Gastrocnemius medialis (tissue), 4 donors: Measurements from ENCODE around the gene MIER2.

ENCODE experiments used
- POLR2A ChIP-seq, 2 donors: fragments of 450-650 bp; IDR thresholded peaks; one replicate each; pipeline ENCODE4 v1.6.1; 2017; ENCODE audit warnings: antibody characterized with exemption in 2 of 2, mild to moderate bottlenecking in 2 of 2, moderate library complexity in 2 of 2
- TF ChIP-seq, protein P1 (sequence below), 5 experiments: fragments of 450-650 bp in 3 of 5; fragments of 200-600 bp in 2 of 5; sonication (generic) in 2 of 5; IDR thresholded peaks in 4 of 5; conservative IDR thresholded peaks in 1 of 5; 1 replicate in 4 of 5; 2 replicates in 1 of 5; pipeline ENCODE4 v1.5.1; 2016 to 2019; ENCODE audit warnings: antibody characterized with exemption in 5 of 5, mild to moderate bottlenecking in 3 of 5, moderate library complexity in 3 of 5

DNA sequence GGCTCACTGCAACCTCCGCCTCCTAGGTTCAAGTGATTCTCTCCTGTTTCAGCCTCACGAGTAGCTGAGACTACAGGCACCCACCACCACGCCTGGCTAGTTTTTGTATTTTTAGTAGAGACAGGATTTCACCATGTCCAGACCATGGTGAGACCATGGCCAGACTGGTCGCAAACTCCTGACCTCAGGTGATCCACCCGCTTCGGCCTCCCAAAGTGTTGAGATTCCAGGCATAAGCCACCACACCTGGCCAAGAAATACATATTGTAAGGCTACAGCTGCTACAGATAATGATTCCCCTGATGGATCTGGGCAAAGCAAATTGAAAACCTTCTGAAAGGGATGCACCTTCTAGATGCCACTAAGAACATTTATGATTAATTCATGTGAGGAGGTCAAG lies 71.2 kb downstream of the MIER2 start:
- TF ChIP-seq, protein P1, sequence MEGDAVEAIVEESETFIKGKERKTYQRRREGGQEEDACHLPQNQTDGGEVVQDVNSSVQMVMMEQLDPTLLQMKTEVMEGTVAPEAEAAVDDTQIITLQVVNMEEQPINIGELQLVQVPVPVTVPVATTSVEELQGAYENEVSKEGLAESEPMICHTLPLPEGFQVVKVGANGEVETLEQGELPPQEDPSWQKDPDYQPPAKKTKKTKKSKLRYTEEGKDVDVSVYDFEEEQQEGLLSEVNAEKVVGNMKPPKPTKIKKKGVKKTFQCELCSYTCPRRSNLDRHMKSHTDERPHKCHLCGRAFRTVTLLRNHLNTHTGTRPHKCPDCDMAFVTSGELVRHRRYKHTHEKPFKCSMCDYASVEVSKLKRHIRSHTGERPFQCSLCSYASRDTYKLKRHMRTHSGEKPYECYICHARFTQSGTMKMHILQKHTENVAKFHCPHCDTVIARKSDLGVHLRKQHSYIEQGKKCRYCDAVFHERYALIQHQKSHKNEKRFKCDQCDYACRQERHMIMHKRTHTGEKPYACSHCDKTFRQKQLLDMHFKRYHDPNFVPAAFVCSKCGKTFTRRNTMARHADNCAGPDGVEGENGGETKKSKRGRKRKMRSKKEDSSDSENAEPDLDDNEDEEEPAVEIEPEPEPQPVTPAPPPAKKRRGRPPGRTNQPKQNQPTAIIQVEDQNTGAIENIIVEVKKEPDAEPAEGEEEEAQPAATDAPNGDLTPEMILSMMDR (IDR thresholded peaks at IDR 0.05 in 4 of 5, conservative IDR thresholded peaks at IDR 0.05 in 1 of 5) = no peak
- TF ChIP-seq POLR2A (IDR thresholded peaks at IDR 0.05) = no peak
